HEK293 (cell line): Measurements from ENCODE around the gene ATP12A.

Experiments used
- CTCF ChIA-PET: fragments of 350-600 bp; formaldehyde crosslinking; extraction: SDS; loops from one replicate; lab custom pipeline; 2021; ENCODE audit warnings: antibody characterized with exemption; lab: Yijun Ruan, JAX
- POLR2A ChIA-PET: fragments of 300-600 bp; formaldehyde crosslinking; extraction: SDS; loops from one replicate; lab custom pipeline; 2020; ENCODE audit warnings: antibody characterized with exemption, inconsistent platforms; lab: Yijun Ruan, JAX
- H3K27ac ChIP-seq: fragments of 200-500 bp; sonication (Bioruptor generic); 2 replicates; pipeline ENCODE4 v1.5.1; 2014; ENCODE audit warnings: low read depth, low read length, control low read depth, inconsistent platforms; ENCODE audit errors: extremely low read depth
- H3K36me3 ChIP-seq, 2 experiments: fragments of 200-500 bp in 1 of 2; sonication (Bioruptor generic) in 1 of 2; 1 replicate in 1 of 2; 2 replicates in 1 of 2; pipeline ENCODE4 v1.5.1; 2014 to 2017; ENCODE audit warnings: inconsistent platforms in 2 of 2, low read length in 2 of 2; ENCODE audit not compliant: control insufficient read depth in 2 of 2, insufficient read depth in 1 of 2
- H3K4me1 ChIP-seq: fragments of 200-500 bp; sonication (Bioruptor generic); 2 replicates; pipeline ENCODE4 v1.5.1; 2014; ENCODE audit warnings: mild to moderate bottlenecking, low read length, inconsistent platforms; ENCODE audit not compliant: control insufficient read depth, insufficient read depth
- H3K4me3 ChIP-seq: 2 replicates; pipeline ENCODE4 v1.5.1; 2011; ENCODE audit warnings: low read depth, mild to moderate bottlenecking, control low read depth, low read length, moderate library complexity
- H3K9me3 ChIP-seq: fragments of 200-500 bp; sonication (Bioruptor generic); 2 replicates; pipeline ENCODE4 v1.5.1; 2014; ENCODE audit warnings: low read depth, low read length, inconsistent platforms; ENCODE audit not compliant: control insufficient read depth, insufficient read depth
- ATF2 ChIP-seq: fragments of 450-650 bp; formaldehyde crosslinking; IDR thresholded peaks from 2 replicates; pipeline ENCODE4 v1.5.1; 2016; ENCODE audit warnings: missing biosample characterization, missing genetic modification characterization, low read depth
- GLI2 ChIP-seq: fragments of 450-650 bp; formaldehyde crosslinking; IDR thresholded peaks from 2 replicates; pipeline ENCODE4; 2017; ENCODE audit warnings: missing biosample characterization, missing genetic modification characterization, low read depth, borderline replicate concordance
- PRDM2 ChIP-seq: fragments of 450-650 bp; formaldehyde crosslinking; IDR thresholded peaks from 2 replicates; pipeline ENCODE4 v1.5.1; 2016; ENCODE audit warnings: missing biosample characterization, missing genetic modification characterization, borderline replicate concordance
- ZBTB21 ChIP-seq: fragments of 450-650 bp; formaldehyde crosslinking; IDR thresholded peaks from 2 replicates; pipeline ENCODE4 v1.5.1; 2017; ENCODE audit warnings: missing biosample characterization, missing genetic modification characterization
- ZBTB48 ChIP-seq: fragments of 450-650 bp; formaldehyde crosslinking; IDR thresholded peaks from 2 replicates; pipeline ENCODE4 v1.5.1; 2016; ENCODE audit warnings: missing biosample characterization, missing genetic modification characterization
- ZFP41 ChIP-seq: fragments of 450-650 bp; formaldehyde crosslinking; IDR thresholded peaks from 2 replicates; pipeline ENCODE4 v1.5.1; 2016; ENCODE audit warnings: missing biosample characterization, missing genetic modification characterization, borderline replicate concordance
- ZNF184 ChIP-seq: fragments of 450-650 bp; IDR thresholded peaks from 2 replicates; pipeline ENCODE4 v1.5.1; 2018; ENCODE audit warnings: missing biosample characterization, mild to moderate bottlenecking, missing genetic modification characterization
- ZNF335 ChIP-seq: fragments of 450-650 bp; formaldehyde crosslinking; conservative IDR thresholded peaks from 2 replicates; pipeline ENCODE4 v1.5.1; 2016; ENCODE audit warnings: missing biosample characterization, missing genetic modification characterization
- ZNF529 ChIP-seq: fragments of 450-650 bp; formaldehyde crosslinking; IDR thresholded peaks from 2 replicates; pipeline ENCODE4 v1.5.1; 2017; ENCODE audit warnings: missing genetic modification characterization, missing biosample characterization; ENCODE audit not compliant: insufficient replicate concordance
- ZNF548 ChIP-seq: fragments of 450-650 bp; formaldehyde crosslinking; IDR thresholded peaks from 2 replicates; pipeline ENCODE4 v1.5.1; 2016; ENCODE audit warnings: missing biosample characterization, missing genetic modification characterization
- ZNF555 ChIP-seq: fragments of 450-650 bp; formaldehyde crosslinking; conservative IDR thresholded peaks from 2 replicates; pipeline ENCODE4 v1.5.1; 2017; ENCODE audit warnings: missing biosample characterization, mild to moderate bottlenecking, missing genetic modification characterization, inconsistent platforms
- ZNF585B ChIP-seq: fragments of 450-650 bp; formaldehyde crosslinking; IDR thresholded peaks from 2 replicates; pipeline ENCODE4 v1.5.1; 2016; ENCODE audit warnings: missing biosample characterization, missing genetic modification characterization
- ZNF629 ChIP-seq: fragments of 450-650 bp; formaldehyde crosslinking; IDR thresholded peaks from 2 replicates; pipeline ENCODE4 v1.5.1; 2017; ENCODE audit warnings: missing biosample characterization, missing genetic modification characterization
- ZNF768 ChIP-seq: fragments of 450-650 bp; formaldehyde crosslinking; IDR thresholded peaks from 2 replicates; pipeline ENCODE4 v1.5.1; 2018; ENCODE audit warnings: missing biosample characterization, mild to moderate bottlenecking, missing genetic modification characterization
- TF ChIP-seq, protein P1 (sequence below): fragments of 450-650 bp; formaldehyde crosslinking; IDR thresholded peaks from 2 replicates; pipeline ENCODE4 v1.5.1; 2016; ENCODE audit warnings: missing biosample characterization, missing genetic modification characterization

Gene ATP12A

DNA sequence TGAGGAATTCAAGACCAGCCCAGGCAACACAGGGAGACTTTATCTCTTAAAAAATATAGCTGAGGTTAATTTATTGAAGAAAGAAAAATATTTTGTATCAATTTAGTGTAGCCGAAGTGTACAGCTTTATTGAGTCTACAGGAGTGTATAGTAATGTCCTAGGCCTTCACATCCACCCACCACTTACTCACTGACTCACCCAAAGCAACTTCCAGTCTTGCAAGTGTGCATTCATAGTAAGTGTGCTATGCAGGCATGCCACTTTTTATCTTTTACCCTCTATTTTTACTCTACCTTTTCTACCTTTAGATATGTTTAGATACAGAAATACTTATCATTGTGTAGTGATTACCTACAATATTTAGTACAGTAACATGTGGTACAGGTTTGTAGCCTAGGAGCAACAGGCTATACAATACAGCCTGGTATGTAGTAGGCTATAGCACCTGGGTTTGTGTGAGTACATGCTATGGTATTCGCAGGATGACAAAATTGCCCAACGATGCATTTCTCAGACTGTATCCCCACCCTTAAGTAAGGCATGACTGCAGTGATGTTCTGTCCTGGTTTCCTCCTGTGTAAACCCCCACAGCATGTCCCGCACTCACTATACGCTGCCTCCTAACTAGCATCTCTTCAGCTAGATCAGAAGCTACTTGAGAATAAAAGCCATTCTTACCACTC is 15.3 kb upstream of the ATP12A start:
- Histone ChIP-seq H3K4me1 (no peaks in the 10 kb centered on the region), H3K4me3 (no peak overlapping the region), H3K36me3 (no peaks in the 10 kb centered on the region), H3K27ac (no peak overlapping the region), H3K9me3 (no peaks in the 10 kb centered on the region)
- CTCF ChIA-PET, result interaction anchor here (0.6 to 1.3 kb wide), 3 partner anchors 63 to 85 kb away, joined by 3 to 6 read pairs (median 3); no protein-coding TSS in a partner anchor
- TF ChIP-seq ZFP41 (tag by site-specific recombination) (no peak), ZNF585B (tag by site-specific recombination) (no peak), ZNF629 (tag by site-specific recombination) (no peak), ATF2 (tag by site-specific recombination) (no peak), ZNF184 (no peak), GLI2 (no peak), ZBTB48 (tag by site-specific recombination) (no peak), ZNF335 (tag by site-specific recombination) (no peak)
- POLR2A ChIA-PET, result no interaction called here

- H3K4me1 ChIP-seq, result no peaks in the 10 kb centered on the region
- H3K36me3 ChIP-seq, result no peaks in the 10 kb centered on the region
- no peaks in the 10 kb centered on the region for H3K9me3 ChIP-seq
- no peak overlapping the region for H3K27ac ChIP-seq
- CTCF ChIA-PET, result no interaction called here
- TF ChIP-seq, protein P1, sequence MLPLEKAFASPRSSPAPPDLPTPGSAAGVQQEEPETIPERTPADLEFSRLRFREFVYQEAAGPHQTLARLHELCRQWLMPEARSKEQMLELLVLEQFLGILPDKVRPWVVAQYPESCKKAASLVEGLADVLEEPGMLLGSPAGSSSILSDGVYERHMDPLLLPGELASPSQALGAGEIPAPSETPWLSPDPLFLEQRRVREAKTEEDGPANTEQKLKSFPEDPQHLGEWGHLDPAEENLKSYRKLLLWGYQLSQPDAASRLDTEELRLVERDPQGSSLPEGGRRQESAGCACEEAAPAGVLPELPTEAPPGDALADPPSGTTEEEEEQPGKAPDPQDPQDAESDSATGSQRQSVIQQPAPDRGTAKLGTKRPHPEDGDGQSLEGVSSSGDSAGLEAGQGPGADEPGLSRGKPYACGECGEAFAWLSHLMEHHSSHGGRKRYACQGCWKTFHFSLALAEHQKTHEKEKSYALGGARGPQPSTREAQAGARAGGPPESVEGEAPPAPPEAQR (tag by site-specific recombination), result no peak
- TF ChIP-seq ZNF555 (tag by site-specific recombination), result no peak
- no peak for TF ChIP-seq GLI2
- TF ChIP-seq ZBTB21, result no peak
- TF ChIP-seq ZNF768 (tag by site-specific recombination), result no peak
- TF ChIP-seq ZNF529, result no peak
- no peak for TF ChIP-seq PRDM2 (tag by site-specific recombination)
- no peak for TF ChIP-seq ZNF548 (tag by site-specific recombination)
- TF ChIP-seq, all 188 proteins: peak for 0
- H3K4me3 ChIP-seq, result no peak overlapping the region
- POLR2A ChIA-PET, result no interaction called here
These were observed 11.7 kb upstream of the ATP12A start for GRCh38 chr13:24668511-24668910.
